Liver (tissue), 9 donors: Measurements from ENCODE around the gene CCNY. TPM values are rescaled to one million over a fixed set of nuclear protein-coding genes. Genes with fewer than 3 reads are reported as not detected.

Source experiments
- DNase-seq: peaks from one replicate; pipeline ENCODE4 v3.0.0-alpha.2; 2017; ENCODE audit warnings: low spot score
- H3K27ac ChIP-seq, 2 donors: one replicate each; pipeline ENCODE4 v1.7.0; 2013; ENCODE audit warnings: inconsistent platforms in 2 of 2, low read length in 2 of 2, control low read depth in 1 of 2, low read depth in 1 of 2, mild to moderate bottlenecking in 1 of 2
- H3K27me3 ChIP-seq, 4 donors: one replicate each; pipeline versions ENCODE4 v1.6.1 to v1.7.0; 2013; ENCODE audit warnings: low read length in 3 of 4, inconsistent platforms in 1 of 4, mild to moderate bottlenecking in 1 of 4, moderate library complexity in 1 of 4; ENCODE audit not compliant: control insufficient read depth in 4 of 4, insufficient read depth in 4 of 4
- H3K36me3 ChIP-seq, 4 donors: one replicate each; pipeline versions ENCODE4 v1.6.1 to v1.7.0; 2013; ENCODE audit warnings: low read length in 3 of 4, mild to moderate bottlenecking in 3 of 4, low read depth in 1 of 4, moderate library complexity in 1 of 4; ENCODE audit not compliant: control insufficient read depth in 4 of 4, insufficient read depth in 3 of 4
- H3K4me1 ChIP-seq, 4 donors: one replicate each; pipeline versions ENCODE4 v1.6.1 to v1.7.0; 2013; ENCODE audit warnings: low read length in 3 of 4, mild to moderate bottlenecking in 3 of 4, moderate library complexity in 1 of 4; ENCODE audit not compliant: control insufficient read depth in 4 of 4, insufficient read depth in 4 of 4
- H3K4me3 ChIP-seq, 3 donors: one replicate each; pipeline versions ENCODE4 v1.6.1 to v1.7.0; 2013; ENCODE audit warnings: low read length in 3 of 3, control low read depth in 1 of 3, low read depth in 1 of 3, mild to moderate bottlenecking in 1 of 3
- H3K9ac ChIP-seq, 2 donors: one replicate each; pipeline ENCODE4 v1.7.0; 2013; ENCODE audit warnings: low read length in 2 of 2, mild to moderate bottlenecking in 2 of 2, moderate library complexity in 2 of 2, control low read depth in 1 of 2, low read depth in 1 of 2
- H3K9me3 ChIP-seq, 4 donors: one replicate each; pipeline versions ENCODE4 v1.6.1 to v1.7.0; 2013; ENCODE audit warnings: low read length in 3 of 4; ENCODE audit not compliant: control insufficient read depth in 4 of 4
- EGR1 ChIP-seq, 2 donors: IDR thresholded peaks; 2 replicates each; pipeline ENCODE4 v1.6.1; 2016 to 2018; ENCODE audit warnings: antibody characterized with exemption in 2 of 2, low read depth in 2 of 2
- FOXA1 ChIP-seq: IDR thresholded peaks from 2 replicates; pipeline ENCODE4 v1.6.1; 2016; ENCODE audit warnings: antibody characterized with exemption
- FOXA2 ChIP-seq: IDR thresholded peaks from 2 replicates; pipeline ENCODE4 v1.6.1; 2016; ENCODE audit warnings: antibody characterized with exemption
- GABPA ChIP-seq, 2 donors: IDR thresholded peaks in 1 of 2; conservative IDR thresholded peaks in 1 of 2; 2 replicates each; pipeline ENCODE4 v1.6.1; 2016; ENCODE audit warnings: antibody characterized with exemption in 2 of 2, mild to moderate bottlenecking in 1 of 2, moderate library complexity in 1 of 2
- HNF4A ChIP-seq, 2 donors: conservative IDR thresholded peaks; 2 replicates each; pipeline ENCODE4 v1.6.1; 2016; ENCODE audit warnings: antibody characterized with exemption in 2 of 2, mild to moderate bottlenecking in 2 of 2
- HNF4G ChIP-seq: IDR thresholded peaks from 2 replicates; pipeline ENCODE4 v1.6.1; 2016; ENCODE audit warnings: antibody characterized with exemption
- JUND ChIP-seq, 2 donors: IDR thresholded peaks; 2 replicates each; pipeline ENCODE4 v1.6.1; 2016; ENCODE audit warnings: antibody characterized with exemption in 2 of 2
- NR2F2 ChIP-seq: IDR thresholded peaks from 2 replicates; pipeline ENCODE4 v1.6.1; 2016; ENCODE audit warnings: antibody characterized with exemption
- RAD21 ChIP-seq, 2 donors: IDR thresholded peaks; 2 replicates each; pipeline ENCODE4 v1.6.1; 2016; ENCODE audit warnings: antibody characterized with exemption in 2 of 2, mild to moderate bottlenecking in 2 of 2
- RXRA ChIP-seq, 2 donors: IDR thresholded peaks; 2 replicates each; pipeline ENCODE4 v1.6.1; 2017 to 2018; ENCODE audit warnings: antibody characterized with exemption in 2 of 2, mild to moderate bottlenecking in 1 of 2
- SP1 ChIP-seq: IDR thresholded peaks from 2 replicates; pipeline ENCODE4 v1.6.1; 2018; ENCODE audit warnings: antibody characterized with exemption, mild to moderate bottlenecking
- TAF1 ChIP-seq: conservative IDR thresholded peaks from 2 replicates; pipeline ENCODE4 v1.6.1; 2016; ENCODE audit warnings: antibody characterized with exemption, mild to moderate bottlenecking
- YY1 ChIP-seq: IDR thresholded peaks from 2 replicates; pipeline ENCODE4 v1.6.1; 2016; ENCODE audit warnings: antibody characterized with exemption, mild to moderate bottlenecking
- WGBS: extraction: QIAGEN DNeasy Blood & Tissue Kit; methylation state at CpG from one replicate; pipeline ENCODE4 v1.1.7; 2013; 5-methylcytosine and 5-hydroxymethylcytosine counted together
- polyA plus RNA-seq, 2 donors: library from polyadenylated mRNA; stranded (reverse) in 1 of 2; unstranded in 1 of 2; fragments of 200-250 nt in 1 of 2; fragments of >200 nt in 1 of 2; fragmentation: Nextera tagmentation in 1 of 2; extraction: Ambion mirVana in 1 of 2; gene quantifications; one replicate each; pipeline versions ENCODE4 v1.2.1 to v1.2.3, GENCODE V29; 2013 to 2015
- total RNA-seq, 2 donors: library from RNA; depleted of rRNA; stranded (reverse); fragments of >200 nt; gene quantifications; one replicate each; pipeline ENCODE4 v1.2.3, GENCODE V29; 2014
- TF ChIP-seq, protein P1 (sequence below): IDR thresholded peaks from 2 replicates; pipeline ENCODE4 v1.6.1; 2016; ENCODE audit warnings: antibody characterized with exemption
- TF ChIP-seq, protein P2 (sequence below): IDR thresholded peaks from 2 replicates; pipeline ENCODE4 v1.6.1; 2016; ENCODE audit warnings: antibody characterized with exemption, mild to moderate bottlenecking
- TF ChIP-seq, protein P3 (sequence below): fragments of 150-350 bp; IDR thresholded peaks from 2 replicates; pipeline ENCODE4 v1.5.1; 2017; ENCODE audit warnings: improper control_type of control experiment, low read depth, low read length; ENCODE audit not compliant: missing input control
- TF ChIP-seq, protein P4 (sequence below): IDR thresholded peaks from 2 replicates; pipeline ENCODE4 v1.6.1; 2016; ENCODE audit warnings: antibody characterized with exemption
- TF ChIP-seq, protein P5 (sequence below): IDR thresholded peaks from 2 replicates; pipeline ENCODE4 v1.6.1; 2016; ENCODE audit warnings: antibody characterized with exemption
- donor health status: healthy.
- donor health status: healthy.
- donor health status: healthy.
- donor health status: healthy.
- donor health status: healthy.

The CCNY gene
- total and polyA plus RNA-seq, 4 donors = 17.6 to 38.4 (median 21.8) TPM

DNA sequence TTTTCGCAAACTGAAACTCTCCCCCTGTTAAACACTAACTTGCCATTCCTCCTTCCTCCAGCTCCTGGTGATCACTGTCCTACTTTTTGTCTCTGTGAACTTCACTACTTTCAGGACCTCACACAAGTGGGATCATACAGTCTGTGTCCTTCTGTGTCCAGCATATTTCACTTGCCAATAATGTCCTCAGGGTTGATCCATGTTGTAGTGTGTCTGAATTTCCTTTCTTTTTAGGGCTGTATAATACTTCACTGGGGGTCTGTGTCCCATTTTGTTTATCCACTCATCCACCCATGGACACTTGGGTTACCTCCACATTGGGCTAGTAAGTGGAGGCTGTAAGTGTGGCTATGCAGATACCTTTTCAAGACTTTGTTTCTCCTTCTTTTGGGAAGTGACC lies 226.1 kb downstream of the CCNY start:
- no peaks in the 10 kb centered on the region for H3K27me3 ChIP-seq
- H3K36me3 ChIP-seq = peaks cover 0 to 5% (median 2%) of the 10 kb centered on the region in 4 donors
- no peaks in the 10 kb centered on the region for H3K9me3 ChIP-seq
- no peak for TF ChIP-seq SP1
- no peak for TF ChIP-seq JUND (IDR thresholded peaks at IDR 0.05)
- no peak for TF ChIP-seq RXRA (IDR thresholded peaks at IDR 0.05)
- TF ChIP-seq HNF4A (conservative IDR thresholded peaks at IDR 0.05) = no peak
- no peak for TF ChIP-seq EGR1 (IDR thresholded peaks at IDR 0.05; ENCODE audit: low read depth in 2 of 2)
- TF ChIP-seq, protein P1, sequence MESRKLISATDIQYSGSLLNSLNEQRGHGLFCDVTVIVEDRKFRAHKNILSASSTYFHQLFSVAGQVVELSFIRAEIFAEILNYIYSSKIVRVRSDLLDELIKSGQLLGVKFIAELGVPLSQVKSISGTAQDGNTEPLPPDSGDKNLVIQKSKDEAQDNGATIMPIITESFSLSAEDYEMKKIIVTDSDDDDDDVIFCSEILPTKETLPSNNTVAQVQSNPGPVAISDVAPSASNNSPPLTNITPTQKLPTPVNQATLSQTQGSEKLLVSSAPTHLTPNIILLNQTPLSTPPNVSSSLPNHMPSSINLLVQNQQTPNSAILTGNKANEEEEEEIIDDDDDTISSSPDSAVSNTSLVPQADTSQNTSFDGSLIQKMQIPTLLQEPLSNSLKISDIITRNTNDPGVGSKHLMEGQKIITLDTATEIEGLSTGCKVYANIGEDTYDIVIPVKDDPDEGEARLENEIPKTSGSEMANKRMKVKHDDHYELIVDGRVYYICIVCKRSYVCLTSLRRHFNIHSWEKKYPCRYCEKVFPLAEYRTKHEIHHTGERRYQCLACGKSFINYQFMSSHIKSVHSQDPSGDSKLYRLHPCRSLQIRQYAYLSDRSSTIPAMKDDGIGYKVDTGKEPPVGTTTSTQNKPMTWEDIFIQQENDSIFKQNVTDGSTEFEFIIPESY = no peak
- no peak for TF ChIP-seq GABPA (IDR thresholded peaks at IDR 0.05 in 1 of 2, conservative IDR thresholded peaks at IDR 0.05 in 1 of 2)
- TF ChIP-seq TAF1 = no peak
- TF ChIP-seq, protein P2, sequence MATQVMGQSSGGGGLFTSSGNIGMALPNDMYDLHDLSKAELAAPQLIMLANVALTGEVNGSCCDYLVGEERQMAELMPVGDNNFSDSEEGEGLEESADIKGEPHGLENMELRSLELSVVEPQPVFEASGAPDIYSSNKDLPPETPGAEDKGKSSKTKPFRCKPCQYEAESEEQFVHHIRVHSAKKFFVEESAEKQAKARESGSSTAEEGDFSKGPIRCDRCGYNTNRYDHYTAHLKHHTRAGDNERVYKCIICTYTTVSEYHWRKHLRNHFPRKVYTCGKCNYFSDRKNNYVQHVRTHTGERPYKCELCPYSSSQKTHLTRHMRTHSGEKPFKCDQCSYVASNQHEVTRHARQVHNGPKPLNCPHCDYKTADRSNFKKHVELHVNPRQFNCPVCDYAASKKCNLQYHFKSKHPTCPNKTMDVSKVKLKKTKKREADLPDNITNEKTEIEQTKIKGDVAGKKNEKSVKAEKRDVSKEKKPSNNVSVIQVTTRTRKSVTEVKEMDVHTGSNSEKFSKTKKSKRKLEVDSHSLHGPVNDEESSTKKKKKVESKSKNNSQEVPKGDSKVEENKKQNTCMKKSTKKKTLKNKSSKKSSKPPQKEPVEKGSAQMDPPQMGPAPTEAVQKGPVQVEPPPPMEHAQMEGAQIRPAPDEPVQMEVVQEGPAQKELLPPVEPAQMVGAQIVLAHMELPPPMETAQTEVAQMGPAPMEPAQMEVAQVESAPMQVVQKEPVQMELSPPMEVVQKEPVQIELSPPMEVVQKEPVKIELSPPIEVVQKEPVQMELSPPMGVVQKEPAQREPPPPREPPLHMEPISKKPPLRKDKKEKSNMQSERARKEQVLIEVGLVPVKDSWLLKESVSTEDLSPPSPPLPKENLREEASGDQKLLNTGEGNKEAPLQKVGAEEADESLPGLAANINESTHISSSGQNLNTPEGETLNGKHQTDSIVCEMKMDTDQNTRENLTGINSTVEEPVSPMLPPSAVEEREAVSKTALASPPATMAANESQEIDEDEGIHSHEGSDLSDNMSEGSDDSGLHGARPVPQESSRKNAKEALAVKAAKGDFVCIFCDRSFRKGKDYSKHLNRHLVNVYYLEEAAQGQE = no peak
- TF ChIP-seq YY1 = no peak
- no peak for TF ChIP-seq HNF4G
- TF ChIP-seq NR2F2 = no peak
- TF ChIP-seq, protein P3, sequence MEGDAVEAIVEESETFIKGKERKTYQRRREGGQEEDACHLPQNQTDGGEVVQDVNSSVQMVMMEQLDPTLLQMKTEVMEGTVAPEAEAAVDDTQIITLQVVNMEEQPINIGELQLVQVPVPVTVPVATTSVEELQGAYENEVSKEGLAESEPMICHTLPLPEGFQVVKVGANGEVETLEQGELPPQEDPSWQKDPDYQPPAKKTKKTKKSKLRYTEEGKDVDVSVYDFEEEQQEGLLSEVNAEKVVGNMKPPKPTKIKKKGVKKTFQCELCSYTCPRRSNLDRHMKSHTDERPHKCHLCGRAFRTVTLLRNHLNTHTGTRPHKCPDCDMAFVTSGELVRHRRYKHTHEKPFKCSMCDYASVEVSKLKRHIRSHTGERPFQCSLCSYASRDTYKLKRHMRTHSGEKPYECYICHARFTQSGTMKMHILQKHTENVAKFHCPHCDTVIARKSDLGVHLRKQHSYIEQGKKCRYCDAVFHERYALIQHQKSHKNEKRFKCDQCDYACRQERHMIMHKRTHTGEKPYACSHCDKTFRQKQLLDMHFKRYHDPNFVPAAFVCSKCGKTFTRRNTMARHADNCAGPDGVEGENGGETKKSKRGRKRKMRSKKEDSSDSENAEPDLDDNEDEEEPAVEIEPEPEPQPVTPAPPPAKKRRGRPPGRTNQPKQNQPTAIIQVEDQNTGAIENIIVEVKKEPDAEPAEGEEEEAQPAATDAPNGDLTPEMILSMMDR = no peak
- TF ChIP-seq, protein P4, sequence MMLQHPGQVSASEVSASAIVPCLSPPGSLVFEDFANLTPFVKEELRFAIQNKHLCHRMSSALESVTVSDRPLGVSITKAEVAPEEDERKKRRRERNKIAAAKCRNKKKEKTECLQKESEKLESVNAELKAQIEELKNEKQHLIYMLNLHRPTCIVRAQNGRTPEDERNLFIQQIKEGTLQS = no peak
- TF ChIP-seq RAD21 (IDR thresholded peaks at IDR 0.05) = no peak
- TF ChIP-seq FOXA2 = no peak
- TF ChIP-seq FOXA1 = no peak
- TF ChIP-seq, protein P5, sequence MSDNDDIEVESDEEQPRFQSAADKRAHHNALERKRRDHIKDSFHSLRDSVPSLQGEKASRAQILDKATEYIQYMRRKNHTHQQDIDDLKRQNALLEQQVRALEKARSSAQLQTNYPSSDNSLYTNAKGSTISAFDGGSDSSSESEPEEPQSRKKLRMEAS = no peak
- no peak overlapping the region for H3K4me3 ChIP-seq
- H3K27ac ChIP-seq = no peak overlapping the region
- WGBS = 98% methylated on average over 1 of the region's 1 CpG
- no peak for DNase-seq
- H3K4me1 ChIP-seq = peaks cover 0 to 2% (median 0%) of the 10 kb centered on the region in 4 donors
- no peak overlapping the region for H3K9ac ChIP-seq
